NCI-H774 (cell line): ENCODE results near the gene KRTAP10-2.

Experiments used
- DNase-seq: peaks from one replicate; lab custom pipeline; 2025; lab: John Stamatoyannopoulos, UW

KRTAP10-2 gene

GRCh38 chr21:44526096-44526997 is 25.0 kb downstream of the KRTAP10-2 start:
- DNase-seq = no peak

DNA sequence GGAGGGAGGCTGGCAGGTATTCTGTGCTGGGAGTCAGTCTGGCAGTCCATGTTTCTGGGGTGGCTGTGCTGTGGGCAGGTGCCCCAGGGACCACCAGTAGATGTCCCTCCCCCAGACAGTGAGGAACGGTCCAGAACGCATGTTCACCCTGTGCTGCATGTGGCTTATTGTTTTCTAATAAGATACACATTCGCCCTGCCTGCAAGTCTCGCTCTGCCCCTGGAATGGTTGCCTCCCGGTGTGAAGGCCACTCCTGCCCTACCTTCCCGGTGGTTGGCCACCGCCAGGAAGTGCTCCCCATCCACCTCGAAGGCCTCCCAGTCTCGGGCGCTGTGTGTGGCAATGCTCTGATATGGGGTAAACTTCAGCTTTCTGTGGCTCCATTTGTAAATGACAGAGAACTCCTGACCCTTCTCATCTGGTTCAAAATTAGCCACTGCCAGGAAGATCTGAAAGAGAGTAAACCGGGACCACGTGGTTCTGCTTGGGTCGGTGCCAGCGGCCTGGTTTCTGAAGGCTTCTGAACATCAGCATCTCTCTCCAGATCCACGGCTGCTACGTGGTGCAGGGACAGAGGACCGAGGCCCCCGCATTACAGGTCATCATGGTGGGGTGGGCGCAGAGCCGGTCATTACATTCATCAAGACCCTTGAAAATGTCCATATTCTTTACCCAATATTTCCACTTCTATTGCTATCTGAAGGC is 25.8 kb downstream of the KRTAP10-2 start:
- DNase-seq = no peak

DNA sequence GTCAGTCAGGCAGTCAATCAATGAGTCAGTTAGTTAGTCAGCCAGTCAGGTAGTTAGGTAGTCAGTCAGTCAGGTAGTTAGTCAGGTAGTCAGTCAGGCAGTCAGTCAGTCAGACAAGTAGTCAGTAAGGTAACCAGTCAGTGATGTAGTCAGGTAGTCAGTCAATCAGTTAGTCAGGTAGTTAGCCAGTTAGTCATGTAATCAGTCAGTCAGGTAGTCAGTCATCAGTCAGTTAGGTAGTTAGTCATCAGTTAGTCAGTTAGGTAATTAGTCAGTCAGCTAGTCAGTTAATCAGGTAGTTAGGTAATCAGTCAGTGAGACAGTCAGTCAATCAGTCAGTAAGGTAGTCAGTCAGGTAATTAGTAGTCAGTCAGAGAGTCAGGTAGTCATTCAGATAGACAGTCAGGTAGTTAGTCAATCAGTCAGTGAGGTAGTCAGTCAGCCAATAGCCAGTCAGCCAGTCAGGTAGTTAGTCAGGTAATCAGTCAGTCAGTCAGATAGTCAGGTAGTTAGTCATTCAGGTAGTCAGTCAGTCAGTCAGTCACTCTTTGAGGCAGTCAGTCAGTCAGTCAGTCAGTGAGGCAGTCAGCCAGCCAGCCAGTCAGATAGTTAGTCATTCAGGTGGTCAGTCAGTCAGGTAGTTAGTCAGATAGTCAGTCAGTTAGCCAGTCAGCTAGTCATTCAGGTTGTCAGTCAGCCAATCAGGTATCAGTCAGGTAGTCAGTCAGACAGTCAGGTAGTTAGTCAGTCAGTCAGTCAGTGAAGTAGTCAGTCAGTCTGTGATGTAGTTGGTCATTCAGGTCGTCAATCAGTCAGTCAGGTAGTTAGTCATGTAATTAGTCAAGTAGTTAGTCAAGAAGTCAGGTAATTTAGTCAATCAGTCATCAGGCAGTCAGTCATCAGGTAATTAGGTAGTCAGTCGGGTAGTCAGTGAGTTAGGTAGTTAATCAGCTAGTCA is 26.6 kb downstream of the KRTAP10-2 start:
- no peak for DNase-seq

GRCh38 chr21:44523567-44524413 is 27.5 kb downstream of the KRTAP10-2 start:
- no peak for DNase-seq

DNA sequence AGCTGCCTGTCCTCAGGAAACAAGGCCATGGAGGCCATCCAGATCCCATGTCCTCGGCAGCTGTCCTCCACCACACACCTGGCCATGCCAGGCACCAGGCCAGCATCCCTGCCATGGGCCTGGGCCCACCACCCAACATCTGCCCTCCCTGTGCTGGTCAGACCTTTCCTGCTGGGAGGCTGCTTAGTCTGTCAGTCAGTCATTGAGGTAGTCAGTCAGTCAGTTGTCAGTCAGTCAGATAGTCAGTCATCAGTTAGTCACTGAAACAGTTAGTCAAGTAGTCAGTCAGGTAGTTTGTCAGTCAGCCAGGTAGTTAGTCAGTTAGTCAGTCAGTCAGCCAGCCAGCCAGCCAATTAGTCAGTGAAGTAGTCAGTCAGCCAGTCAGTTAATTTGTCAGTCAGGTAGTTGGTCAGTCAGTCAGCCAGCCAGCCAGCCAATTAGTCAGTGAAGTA is 28.5 kb downstream of the KRTAP10-2 start:
- DNase-seq = no peak

- no peak for DNase-seq
Measured at GRCh38 chr21:44521928-44522752, 29.2 kb downstream of the KRTAP10-2 start.

- DNase-seq = no peak
Measured at GRCh38 chr21:44521301-44521927, 29.9 kb downstream of the KRTAP10-2 start.

- no peak for DNase-seq
Measured at GRCh38 chr21:44520326-44521300, 30.7 kb downstream of the KRTAP10-2 start.

GRCh38 chr21:44519346-44520325 is 31.7 kb downstream of the KRTAP10-2 start:
- DNase-seq = no peak

DNA sequence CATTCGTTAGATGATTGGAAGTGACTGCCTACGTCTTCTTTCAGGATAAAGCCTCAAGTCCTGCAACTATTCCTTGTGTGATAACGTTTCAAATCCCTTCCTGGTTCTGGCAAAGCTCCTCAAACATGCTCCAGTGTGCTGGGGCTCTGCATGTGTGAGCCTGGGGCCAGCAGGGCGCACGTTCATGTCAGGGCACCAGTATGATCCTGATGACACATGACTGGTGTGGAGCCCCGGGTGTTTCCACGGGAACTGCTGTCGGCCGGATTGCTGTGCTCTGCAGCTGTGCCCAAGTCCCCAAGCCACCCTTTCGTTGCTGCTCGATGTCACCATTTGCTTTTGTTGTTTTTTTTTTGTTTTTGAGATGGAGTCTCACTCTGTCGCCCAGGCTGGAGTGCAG is 32.6 kb downstream of the KRTAP10-2 start:
- no peak for DNase-seq

GRCh38 chr21:44517175-44517899 is 34.0 kb downstream of the KRTAP10-2 start:
- DNase-seq = no peak

DNA sequence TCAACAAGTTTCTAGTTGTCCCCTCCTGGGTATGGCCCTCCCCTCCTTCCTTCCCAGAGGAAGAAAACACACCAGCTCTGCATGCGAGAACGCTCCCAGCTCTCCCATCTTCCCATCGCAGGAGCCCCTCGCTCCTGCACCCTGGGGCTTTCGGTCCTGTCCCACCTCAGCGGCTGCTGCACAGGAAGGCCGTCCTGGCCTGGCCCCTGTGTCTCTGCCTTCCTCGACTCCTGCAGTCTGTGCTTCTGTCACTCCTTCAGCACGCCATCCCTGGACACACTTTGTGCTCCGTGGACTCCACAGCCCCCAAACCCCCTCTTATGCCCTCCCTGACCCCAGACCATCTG is 34.5 kb downstream of the KRTAP10-2 start:
- DNase-seq = no peak

DNA sequence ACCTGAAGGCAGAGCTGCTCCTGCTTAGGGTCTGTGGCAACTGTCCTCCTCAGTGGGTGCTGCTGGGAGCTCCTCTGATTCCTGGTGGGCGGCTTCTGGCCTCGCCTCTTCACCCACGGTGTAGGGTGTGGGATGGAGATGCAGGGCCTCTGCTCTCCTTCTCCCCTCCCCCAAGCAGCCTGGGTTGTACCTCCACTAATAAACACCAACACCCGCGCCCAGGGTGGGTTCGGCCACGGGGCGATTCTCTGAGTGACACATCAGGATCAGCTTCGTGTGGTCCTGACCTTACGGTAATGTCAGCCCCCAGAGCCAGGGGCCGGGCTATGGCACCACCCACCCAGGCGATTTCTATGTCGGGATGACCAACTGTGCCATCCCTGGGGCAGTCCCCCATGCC is 35.0 kb downstream of the KRTAP10-2 start:
- no peak for DNase-seq

GRCh38 chr21:44515359-44516165 is 35.7 kb downstream of the KRTAP10-2 start:
- no peak for DNase-seq

GRCh38 chr21:44514746-44515358 is 36.5 kb downstream of the KRTAP10-2 start:
- no peak for DNase-seq

- DNase-seq = no peak
Measured at GRCh38 chr21:44514218-44514520, 37.1 kb downstream of the KRTAP10-2 start.
